Measurements from ENCODE around the gene ST6GALNAC6.
A peak's percentile ranks its signal among the peaks of the same experiment; 100 is the strongest.

Gene ST6GALNAC6, protein sequence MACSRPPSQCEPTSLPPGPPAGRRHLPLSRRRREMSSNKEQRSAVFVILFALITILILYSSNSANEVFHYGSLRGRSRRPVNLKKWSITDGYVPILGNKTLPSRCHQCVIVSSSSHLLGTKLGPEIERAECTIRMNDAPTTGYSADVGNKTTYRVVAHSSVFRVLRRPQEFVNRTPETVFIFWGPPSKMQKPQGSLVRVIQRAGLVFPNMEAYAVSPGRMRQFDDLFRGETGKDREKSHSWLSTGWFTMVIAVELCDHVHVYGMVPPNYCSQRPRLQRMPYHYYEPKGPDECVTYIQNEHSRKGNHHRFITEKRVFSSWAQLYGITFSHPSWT

GRCh38 chr9:127899128-127899943, at the start of gene ST6GALNAC6:
Gene ST6GALNAC6 (minus strand): TSS chr9:127899603. CDS start chr9:127897981, 1,622 bp downstream.
- peak; percentile 60 for DNase-seq

- DNase-seq: no peak
Measured at GRCh38 chr9:127947841-127948710, 48.7 kb upstream of the ST6GALNAC6 start.

DNA sequence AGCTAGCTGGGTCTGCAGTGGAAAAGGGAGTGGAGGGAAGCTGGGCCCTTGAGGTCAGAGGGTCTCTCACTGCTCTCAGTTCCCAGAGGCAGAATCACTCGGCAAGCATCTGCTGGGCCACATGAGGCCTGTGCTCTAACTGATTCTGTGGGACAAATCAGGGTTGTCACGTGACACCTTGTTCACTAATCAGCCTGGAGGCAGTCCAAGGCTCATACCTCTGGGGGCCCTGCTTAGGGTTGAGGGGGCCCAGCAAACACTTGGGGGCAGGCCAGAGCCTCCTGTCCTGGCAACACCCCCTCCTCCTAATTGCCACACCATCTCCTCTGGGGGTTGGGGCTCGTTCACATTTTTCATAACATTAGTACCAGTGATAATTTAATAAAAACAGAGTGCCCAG, 47.3 kb upstream of the ST6GALNAC6 start:
- DNase-seq: no peak

DNA sequence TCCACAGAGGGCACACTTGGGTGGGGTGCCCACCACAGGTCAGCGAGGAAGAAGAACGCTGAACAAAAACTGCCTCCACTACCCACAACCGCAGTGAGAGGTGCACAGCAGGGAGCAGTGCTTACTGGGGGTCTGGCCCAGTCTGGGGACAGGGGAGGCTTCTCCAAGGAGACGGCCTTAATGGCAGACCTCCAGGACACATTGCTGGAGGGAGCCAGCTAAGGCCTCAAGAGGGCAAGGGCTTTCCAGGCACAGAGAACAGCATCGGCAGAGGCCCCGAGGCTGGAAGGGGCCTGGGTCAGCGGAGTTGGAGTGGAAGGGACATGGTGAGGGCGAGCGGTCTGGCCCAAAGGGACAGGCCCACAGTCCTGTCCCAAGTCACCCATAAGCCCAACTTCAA, 46.5 kb upstream of the ST6GALNAC6 start:
- DNase-seq: no peak

- no peak for DNase-seq
Measured at GRCh38 chr9:127945338-127945737, 45.9 kb upstream of the ST6GALNAC6 start.

DNA sequence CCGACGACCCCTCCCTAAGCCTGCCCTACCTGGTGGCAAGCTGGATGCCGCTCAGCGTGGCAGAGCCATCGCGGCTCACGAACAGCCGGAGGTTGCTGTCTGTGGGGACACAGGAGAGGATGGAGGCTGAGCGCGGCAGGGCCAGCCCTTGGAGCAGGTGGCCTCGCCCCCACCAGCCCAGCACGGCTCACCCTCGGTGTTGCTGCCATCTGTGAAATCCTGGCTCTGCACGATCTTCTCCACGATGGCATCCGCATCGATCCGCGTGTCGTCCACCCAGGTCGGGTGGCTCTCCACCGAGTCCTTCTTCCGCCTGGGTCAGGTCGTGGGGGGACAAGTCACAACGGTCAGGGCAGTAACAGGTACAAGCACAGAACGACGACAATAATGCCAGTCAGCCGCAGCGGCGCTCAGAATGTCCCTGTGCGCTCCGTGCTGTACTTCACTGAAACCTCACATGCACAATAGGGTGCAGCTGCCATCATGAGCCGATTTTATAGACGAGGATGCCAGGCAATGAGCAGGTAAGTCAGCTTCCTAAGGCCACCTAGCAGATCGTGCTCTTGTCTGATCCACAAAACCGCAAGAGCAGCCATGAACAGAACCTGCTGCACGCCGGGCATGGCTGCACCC, 45.3 kb upstream of the ST6GALNAC6 start:
- no peak for DNase-seq

DNA sequence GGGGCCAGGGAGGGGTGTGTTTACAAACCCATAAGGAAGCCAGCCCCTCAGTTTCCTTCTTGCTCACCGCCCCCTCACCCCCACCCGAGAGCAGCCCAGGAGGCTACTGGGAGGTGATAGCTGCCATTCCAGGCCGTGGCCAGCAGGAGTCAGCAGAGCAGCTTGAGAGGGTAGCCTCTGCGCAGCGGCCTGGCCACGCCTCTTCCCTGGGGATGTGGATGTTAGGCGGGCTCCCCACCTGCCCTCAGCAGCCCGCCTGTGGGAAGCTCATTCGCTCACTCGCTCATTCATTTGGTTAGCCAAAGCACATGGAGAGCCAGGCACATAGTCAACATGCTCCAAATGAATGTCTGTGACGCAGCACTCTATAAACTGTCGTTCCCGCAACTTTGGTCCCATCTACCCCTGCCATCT, 44.3 kb upstream of the ST6GALNAC6 start:
- peak; percentile 70 for DNase-seq

- no peak for DNase-seq
Measured at GRCh38 chr9:127943011-127943662, 43.7 kb upstream of the ST6GALNAC6 start.

- DNase-seq: peak; percentile 37
Measured at GRCh38 chr9:127942216-127943010, 43.0 kb upstream of the ST6GALNAC6 start.

GRCh38 chr9:127941961-127942215, 42.5 kb upstream of the ST6GALNAC6 start:
- DNase-seq: no peak

- DNase-seq: no peak
Measured at GRCh38 chr9:127941062-127941960, 41.9 kb upstream of the ST6GALNAC6 start.

DNA sequence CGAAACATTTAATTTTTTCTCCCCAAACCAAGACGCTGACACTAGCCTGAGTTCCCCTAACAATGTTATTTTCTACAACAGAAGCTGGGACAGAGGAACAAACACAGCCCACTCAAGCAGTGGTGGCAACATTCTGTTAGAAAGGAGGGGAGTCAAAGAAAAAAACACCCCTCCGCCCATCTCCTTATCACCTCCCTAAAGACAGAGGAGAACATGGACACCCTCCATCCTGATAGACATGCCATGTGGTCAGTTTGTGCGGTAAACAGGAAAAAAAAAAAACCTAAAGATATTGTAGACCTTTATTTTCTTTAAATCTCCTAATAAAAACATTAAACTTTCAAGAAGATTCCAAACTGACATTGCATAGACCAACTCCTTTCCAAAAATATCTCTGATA, 41.2 kb upstream of the ST6GALNAC6 start:
- no peak for DNase-seq

GRCh38 chr9:127938298-127938690, 38.9 kb upstream of the ST6GALNAC6 start:
- no peak for DNase-seq

DNA sequence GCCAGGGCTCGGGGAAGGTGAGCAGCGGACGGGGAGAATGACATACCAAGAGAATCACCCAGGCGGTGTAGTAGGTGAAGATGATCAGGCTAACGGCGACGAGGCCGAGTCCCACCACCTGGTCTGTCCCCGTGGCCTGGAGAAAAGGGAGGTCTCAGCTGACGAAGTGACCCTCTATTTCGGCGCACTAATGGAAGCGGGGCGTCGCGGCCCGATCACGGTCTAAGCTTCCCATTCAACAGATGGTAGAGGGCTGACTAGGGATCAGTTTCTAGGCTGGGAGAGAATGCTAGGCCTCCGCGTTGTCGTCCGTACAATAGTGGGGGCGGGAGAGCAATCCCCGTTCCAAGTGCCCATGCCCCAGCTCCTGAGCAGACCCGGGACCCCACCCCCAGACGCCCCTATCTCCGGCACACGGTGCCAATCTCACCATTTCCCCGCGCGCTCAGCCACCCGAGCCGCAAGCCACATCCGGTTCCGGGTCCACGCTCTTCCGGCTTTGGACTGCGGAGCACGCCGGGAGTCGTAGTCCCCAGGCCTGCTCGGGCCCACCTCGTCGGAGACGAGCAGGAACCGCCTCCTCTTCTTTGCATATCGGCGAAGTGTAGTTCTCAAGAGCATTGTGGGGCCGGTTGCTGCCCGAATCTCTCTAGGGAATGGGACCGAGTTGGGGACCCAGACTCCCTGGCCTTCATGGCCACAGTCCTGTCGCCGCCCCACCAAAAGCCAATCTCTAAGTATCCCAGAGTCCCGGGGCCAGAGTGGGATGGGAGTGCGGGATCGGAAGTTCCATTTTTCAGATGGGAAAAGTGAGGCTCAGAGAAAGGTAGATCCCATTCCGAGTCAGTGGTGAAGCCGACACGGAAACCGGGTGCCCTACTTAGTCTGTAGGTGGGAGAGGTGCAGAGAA, 38.2 kb upstream of the ST6GALNAC6 start, which contains the start of gene DPM2:
Gene DPM2, minus strand, starts transcription at position 467 of the 910 bp plus-strand sequence. Its CDS starts 34 bp downstream, at position 433.
- peak; percentile 83 for DNase-seq

DNA sequence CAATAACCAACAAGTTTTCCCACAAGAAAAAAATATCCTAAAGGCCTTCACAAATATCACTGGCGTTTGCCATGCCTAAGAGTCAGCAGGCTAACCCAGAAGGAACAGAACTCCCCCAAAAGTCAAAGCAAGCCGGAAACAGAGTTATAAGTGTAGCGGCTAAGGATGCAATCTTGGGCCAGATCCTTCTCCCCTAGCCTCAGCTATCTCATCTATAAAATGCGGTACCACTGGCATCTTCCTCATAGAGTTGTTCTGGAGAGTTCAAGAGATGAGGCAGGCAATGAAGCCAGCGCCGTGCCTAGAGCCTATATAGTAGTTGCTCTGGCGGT, 37.6 kb upstream of the ST6GALNAC6 start:
- no peak for DNase-seq

GRCh38 chr9:127936347-127936852, 37.0 kb upstream of the ST6GALNAC6 start:
- DNase-seq: no peak

GRCh38 chr9:127935765-127936221, 36.4 kb upstream of the ST6GALNAC6 start:
- DNase-seq: no peak

DNA sequence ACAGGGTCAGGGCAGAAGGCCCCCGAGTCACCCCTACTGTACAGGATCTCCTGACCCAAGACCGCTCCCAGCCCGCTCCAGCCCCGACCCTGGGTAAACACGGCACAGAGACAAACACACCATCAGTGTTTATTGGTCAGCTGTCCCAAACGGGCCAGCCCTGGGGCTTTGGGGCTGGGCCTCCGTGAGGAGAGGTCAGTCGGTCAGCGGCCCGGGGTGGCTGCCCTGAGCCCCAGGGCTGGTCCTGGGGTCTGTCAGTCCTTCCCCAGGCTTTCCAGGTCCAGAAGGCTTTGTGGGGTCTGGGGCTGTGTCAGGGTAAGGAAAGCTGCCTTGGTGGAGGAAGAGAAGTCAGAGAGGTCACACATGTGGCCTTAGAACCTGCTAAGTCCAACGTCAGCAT, 35.6 kb upstream of the ST6GALNAC6 start:
- no peak for DNase-seq

DNA sequence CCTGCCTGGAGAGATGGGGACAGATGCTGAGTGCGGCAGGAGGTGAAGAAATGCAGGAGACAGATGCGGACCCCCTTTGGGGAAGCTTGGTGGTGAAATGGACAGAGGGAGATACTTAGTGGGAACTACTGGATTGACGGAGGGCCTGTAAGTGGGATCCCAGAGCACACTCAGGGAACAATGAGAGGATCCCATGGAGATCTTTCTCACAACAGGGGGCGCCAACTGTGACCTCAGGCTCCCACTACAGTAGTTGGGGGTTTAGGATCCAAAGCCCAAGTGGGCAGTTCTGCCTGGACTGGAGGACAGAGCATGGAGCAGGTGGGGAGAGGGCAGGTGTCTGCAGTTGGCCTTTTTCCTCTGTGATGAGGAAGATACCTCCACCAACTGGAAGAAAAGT, 34.8 kb upstream of the ST6GALNAC6 start:
- DNase-seq: no peak
